HG03064 (cell line): ENCODE measurements around the gene MAEA.
"Not testable (repeated sequence)": the region's sequence is repeated elsewhere in the genome, so short reads cannot be mapped to it uniquely, and the experiment has no call there.

Source experiments
- ATAC-seq: cut with Tn5 transposase; IDR thresholded peaks from one replicate; pipeline ENCODE4 v1.9.1; 2021; ENCODE audit warnings: low read depth; ENCODE audit not compliant: unreplicated experiment

Gene MAEA

DNA sequence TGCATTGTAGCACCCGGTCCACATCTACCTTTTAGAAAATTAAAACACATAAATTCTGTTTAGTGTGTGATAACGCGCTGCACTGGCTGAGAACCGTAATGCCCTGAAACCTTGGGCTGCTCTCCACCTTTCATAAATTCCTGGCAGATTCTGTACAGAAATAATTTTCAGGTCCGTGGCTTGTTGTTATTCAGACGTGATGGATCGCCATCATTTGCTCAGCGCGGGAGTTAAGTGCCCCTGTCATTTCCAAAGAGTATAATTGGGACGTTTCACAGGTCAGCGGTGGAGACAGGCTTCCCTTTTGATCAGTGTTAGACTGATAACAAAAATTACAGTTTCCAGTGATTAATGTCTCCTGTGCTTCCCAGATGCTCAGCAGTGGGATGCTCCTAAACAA, 73.8 kb downstream of the MAEA start:
- ATAC-seq, result no peak

DNA sequence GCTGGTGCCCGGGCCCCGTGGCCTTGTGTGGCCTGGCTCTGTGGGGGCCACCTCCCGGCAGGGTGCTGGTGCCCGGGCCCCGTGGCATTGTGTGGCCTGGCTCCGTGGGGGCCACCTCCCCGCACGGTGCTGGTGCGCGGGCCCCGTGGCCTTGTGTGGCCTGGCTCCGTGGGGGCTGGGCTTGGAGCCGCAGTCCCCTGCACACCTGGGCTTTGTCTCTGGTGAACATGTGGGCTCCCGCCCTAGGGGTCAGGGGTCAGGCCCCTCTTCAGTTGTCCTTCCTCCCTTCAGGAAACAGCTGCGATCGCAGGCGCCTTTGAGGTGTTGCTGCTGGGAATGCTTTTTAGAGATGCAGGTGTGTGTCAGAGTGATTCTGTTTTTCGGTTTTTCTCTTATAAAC, 74.5 kb downstream of the MAEA start:
- no peak for ATAC-seq

DNA sequence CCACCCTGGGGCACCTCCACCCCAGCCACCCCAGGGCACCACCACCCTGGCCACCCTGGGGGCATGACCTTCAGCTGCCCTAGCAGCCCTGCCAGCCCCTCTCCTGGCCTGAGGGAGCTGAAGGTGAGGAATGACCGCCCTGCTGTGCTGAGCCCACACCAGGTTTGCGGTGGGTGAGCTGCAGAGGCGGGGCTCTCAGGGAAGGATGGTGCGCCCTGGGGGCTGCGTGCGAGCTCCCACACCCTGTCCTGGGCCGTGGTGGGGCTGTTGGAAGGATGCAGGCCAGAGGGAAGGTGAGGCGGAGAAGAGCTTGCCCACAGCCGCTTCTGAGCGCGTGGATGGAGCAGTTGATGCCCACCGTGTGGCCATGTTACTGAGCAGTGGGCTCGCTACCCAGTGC, 75.1 kb downstream of the MAEA start:
- no peak for ATAC-seq

DNA sequence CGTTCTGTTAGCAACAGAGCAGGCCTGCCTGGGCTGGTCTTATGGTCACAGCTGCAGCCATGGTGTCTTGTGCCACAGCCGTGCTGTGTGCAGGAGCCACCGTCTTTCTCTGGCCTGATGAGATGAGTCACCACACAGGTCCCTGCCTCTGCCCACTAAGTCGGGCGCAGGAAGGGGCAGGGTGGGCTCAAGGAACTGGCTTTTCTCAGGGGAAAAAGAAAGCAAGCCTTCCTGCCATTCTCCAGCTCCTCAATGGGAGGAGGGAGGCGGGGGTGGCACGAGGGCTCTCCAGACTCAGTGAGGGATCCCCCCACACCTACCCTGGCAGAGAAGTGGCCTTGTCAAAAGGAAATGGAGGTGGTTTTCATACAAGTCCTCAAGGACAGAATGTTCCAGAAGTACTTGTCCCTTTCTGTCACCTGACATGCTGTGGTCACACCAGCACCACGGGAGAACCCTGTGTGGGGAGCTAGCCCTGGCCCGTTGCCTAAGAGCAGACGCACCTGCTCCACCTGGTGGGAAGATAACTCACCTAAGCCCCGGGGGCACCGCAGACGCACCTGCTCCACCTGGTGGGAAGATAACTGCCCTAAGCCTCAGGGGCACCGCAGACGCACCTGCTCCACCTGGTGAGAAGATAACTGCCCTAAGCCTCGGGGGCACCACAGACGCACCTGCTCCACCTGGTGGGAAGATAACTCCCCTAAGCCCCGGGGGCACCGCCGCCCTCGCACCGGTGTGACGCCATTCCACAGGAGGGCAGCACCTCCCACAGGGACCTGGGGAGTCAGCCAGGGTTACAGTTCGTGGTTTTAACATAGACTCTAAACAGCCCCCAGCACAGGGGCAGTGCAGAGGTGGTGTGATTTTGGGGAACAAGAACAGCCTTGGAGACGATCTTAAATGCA, 75.8 kb downstream of the MAEA start:
- no peak for ATAC-seq

DNA sequence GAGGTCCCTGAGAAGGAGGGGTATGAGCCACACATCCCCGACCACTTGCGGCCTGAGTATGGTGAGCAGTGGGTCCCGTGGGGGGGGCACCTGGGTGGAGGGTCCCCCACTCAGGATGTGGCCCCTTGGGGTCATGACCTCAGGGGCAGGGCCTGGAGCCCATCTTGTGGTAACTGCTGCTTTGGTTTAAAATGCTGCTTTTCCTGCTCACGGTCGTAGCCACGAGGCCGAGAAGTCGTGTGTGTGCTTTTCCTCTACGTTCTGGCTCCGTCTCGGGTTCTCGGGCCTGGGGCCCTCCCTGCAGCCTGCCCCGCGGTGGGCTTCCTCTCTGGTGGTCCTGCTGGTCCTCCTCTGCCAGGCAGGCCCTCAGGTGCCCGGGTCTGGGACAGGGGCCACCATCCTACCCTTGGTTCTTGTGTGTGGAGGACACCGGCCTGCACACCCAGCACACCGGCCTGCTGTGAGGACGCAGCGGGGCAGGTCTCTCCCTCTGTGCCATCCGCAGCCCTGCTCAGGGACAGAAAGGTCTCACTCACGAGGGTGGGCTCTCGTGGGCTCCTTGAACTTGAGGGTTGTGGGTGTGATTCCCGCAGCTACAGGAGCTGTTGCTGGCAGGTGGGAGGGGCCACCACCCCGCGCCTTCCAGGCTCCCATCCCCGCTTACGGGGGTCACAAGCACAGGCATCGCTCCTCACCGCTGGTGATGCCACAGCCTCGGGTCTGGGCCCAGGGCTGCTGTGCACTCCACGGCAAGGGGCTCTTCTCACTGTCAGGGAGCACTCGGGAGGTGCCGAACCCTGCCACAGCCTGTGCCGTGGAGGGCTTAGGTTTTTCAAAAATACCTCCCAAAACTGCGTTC, 76.9 kb downstream of the MAEA start:
- no peak for ATAC-seq

DNA sequence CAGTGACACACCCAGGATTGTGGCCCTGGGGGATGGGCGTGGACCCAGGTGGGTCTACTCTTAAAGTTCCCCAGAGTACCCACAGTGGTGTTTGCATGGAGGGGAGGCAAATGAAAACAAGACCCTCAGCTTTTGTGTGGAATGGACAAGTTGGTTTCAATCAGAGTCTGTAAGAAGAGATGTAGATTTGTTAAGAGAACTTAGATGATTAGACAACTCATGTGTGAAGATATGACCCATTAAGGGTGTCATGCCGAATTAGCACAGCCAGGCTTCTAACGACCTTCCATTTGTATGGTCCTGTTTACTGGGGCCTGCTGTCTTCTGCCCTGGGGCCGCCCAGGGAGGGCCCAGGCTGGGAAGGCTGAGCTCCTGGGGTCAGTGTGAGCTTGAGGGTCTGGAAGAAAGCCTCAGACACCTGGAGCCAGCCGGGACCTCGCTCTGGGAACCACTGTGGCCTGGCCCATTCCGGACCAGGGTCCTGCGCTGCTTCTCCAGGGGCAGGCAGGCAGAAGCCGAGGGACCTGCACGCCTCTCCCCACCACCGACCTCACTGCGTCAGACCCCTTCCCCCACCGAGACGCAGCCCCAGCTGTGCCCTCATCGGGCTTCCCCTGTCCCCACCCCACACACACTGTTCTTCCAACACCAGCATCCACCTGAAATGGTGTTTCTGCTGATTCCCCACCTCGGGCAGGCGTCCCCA, 77.7 kb downstream of the MAEA start:
- ATAC-seq, result no peak

DNA sequence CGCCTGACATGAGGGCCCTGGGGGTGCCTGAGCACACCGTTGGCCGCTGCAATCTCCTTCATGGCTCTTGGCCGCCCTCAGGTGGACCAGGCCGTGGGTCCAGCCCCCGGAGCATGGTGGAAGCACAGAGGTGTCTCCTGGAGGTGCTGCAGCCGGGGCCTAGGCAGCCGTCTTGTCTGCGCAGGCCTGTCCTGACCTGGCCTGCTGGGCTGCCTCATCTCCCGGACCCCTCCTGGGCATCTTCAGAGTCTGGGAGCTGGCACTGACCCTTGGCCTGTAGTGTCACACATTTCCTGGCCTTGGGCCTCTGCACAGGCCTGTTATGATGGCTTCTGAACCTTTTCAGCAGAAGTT, 78.2 kb downstream of the MAEA start:
- ATAC-seq, result no peak

DNA sequence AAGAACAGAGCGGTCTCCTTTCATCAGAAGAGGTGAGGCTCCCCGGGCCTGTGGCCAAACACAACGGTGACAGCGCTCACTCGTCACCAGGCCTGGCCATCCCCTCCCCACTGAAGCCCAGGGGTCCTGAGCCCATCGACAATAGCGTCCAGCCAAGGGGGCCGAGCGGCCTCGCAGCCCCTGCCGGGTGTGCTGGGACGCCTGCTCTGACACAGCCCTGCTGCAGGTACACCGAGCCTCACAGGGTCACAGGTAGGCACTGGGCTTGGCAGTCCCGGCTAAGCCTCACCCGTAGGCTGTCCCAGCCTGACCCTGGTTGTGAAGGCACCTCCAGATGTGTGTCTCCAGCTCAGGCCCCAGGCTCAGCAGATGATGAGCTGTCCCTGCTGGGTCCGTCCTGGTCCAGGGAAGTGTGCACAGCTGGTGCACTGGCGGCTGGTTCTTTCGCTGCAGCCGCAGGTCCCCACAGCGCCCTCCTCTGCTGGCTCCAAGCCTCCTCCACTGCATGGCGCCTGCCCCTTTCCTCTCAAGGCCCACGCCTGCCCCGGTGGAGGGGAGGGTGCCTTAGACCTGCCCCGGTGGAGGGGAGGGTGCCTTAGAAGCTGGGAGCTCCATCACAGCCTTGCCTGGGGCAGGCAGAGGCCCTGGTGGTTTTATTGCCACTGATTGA, 78.9 kb downstream of the MAEA start:
- no peak for ATAC-seq

DNA sequence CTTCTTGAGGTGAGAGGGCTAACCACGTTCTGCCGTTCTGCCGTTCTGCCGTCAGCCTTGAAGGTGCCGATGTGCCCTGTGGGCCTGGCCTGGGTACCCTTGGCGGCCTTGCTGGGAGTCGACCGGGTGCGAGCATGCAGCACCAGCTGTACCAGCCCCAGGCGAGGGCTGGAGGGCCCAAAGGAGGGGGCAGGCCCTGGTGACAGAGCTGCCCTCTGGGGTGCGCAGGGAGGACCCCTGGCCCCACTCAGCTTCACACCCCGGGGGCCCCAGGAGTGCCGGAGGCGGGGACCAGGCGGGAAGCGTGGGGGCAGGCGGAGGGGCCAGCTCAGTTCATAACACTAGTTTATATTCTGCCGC, 79.4 kb downstream of the MAEA start:
- ATAC-seq, result no peak

DNA sequence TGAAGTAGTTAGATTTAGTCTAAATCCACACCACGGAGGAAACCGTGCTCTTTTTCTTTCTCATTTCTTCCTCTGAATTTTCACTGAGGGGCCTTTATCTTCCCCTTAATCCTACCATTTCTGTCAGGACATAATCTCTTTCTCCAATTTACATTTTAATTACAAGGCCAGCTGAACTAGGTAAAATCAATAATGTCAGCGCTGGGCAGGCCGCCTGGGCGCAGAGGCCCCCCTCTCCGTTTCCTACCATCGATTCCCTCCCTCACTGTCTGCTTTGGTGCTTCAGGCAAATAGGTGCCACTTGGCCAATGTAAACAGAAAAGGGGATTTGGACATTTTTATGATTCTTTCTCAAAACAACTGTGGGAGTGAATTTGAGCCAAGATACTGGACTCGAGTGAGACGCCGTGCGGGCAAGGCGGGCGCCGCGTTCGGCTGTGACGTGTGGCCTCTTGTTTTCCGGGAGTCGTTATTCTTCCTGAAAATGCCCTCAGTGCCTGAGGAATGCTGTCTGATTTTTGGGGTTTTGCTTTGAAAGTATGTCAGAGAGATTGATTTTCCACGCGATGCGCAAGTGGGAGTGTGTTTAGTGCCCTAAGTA, 79.9 kb downstream of the MAEA start:
- ATAC-seq, result no peak

DNA sequence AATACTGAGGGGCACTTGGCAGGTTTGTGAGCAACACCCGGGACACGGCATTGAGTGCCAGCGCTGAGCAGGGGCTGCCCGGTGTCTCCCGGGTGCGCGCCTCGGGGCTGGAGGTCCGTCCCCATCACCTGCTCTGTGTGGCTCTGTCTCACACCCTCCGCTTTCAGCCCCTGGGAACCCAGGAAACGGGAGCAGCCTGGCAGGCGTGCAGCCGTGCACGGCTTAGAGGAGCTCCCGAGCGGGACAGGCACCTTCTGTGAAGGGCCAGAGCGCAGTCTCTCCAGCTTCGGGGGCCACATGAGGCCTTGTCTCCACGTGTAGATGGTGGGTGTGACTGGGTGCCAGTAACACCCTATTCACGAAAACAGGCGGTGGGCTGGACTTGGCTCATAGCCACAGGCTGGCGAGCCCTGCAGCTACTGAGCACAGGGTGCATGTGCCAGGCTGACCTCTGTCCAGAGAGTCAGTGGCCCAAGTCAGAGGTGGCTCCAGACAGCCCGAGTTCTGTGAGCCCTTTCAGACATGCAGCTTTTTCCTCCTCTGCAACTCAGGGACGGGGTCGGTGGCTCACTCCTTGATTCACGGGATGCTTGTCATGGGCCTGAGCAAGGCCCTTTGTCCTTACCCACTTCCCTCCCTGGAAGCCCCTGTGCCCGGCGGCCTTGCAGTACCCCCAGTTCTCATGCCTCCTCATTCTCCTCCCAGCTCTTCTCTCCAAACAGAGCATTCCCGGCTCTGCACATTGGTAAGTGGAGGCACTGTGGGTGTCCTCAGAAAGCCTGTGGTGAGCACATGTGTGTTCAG, 80.8 kb downstream of the MAEA start:
- ATAC-seq, result no peak

DNA sequence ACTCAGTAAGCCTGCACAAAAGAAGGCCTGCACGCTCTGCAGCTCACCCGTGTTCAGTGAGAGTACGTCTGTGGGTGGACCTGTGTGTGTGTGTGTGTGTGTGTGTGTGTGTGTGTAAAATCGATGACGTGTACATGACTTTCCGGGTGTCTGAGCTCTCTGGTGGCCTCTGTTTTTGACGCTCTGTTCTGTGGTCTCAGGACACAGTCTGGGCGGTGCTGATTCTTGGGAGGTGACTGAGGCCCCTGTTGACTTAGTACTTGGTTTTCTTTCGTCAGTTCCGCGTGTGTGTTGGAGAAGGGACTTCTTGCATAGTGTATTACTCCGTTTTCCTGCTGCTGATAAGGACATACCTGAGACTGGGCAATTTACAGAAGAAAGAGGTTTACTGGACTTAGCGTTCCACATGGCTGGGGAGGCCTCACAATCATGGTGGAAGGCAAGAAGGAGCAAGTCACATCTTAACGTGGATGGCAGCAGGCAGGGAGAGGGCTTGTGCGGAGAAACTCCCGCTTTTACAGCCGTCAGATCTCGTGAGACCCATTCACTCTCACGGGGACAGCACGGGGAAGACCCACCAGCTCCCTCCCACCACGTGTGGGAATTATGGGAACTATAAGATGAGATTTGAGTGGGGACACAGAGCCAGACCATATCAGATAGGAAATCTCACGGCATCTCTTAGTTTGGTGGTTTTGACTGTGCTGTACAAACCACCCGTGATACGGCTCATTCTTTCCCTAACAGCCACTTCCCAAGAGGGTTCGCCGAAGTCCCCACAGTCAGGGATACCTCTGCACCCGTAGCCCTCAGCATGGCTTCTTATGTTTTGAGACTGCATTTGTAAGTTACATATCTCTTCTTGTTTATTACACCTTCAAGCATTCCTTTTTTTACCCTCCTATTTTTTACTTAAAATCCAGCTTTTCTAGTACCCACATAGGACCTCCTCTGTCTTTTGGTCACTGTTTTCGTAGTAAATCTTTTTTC, 81.8 kb downstream of the MAEA start:
- no peak for ATAC-seq

DNA sequence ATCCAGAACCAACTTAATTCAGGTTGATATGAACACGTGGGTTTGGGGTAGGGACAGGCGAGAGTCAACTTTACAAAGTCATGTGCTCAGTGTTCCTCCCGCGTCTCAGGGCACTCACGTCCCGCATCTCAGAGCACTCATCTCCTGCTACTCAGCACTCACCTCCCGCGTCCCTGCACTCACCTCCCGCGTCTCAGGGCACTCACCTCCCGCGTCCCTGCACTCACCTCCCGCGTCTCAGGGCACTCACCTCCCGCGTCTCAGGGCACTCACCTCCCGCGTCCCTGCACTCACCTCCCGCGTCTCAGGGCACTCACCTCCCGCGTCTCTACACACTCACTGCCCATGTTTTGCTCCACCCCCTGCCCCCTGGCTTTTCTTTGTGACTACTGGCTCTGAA, 82.9 kb downstream of the MAEA start:
- not testable (repeated sequence) for ATAC-seq

DNA sequence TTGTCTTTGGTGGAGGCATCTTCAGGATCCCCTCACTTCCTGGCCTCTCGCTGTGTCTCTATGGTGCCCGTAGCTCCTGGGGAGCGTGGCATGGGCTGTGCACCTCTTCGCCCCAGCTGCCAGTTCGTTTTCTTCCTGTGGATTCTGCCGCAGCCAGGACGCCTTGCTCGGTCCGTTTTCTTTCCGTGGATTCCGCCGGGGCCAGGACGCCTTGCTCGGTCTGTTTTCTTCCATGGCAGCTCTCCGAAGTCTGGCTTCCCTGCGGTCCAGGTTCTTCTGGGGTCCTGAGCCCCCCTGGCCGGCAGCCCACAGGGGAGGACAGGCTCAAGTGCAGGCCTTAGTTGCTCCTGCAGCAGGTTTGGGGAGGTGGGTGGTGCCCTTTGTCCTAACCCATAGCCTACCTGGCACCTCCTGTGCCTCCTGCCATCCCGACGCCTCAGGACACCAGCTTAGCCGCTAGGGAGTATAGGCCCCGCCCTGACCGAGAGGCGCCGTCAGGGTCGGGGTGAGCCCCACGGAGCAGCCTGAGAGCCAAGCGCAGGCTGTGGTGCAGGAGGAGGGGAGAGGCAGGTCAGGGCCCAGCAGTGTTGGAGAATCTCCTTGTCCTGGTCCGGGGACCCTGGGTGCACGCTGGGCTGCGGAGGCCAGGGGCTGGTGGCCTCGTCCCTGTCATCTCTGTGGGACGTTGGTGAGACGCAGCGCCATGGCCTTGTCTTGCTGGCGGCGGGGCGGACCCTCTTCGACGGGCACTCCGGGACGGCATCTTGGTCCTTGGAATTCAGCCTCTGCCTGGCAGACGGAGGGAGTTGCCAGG, 84.4 kb downstream of the MAEA start:
- no peak for ATAC-seq

DNA sequence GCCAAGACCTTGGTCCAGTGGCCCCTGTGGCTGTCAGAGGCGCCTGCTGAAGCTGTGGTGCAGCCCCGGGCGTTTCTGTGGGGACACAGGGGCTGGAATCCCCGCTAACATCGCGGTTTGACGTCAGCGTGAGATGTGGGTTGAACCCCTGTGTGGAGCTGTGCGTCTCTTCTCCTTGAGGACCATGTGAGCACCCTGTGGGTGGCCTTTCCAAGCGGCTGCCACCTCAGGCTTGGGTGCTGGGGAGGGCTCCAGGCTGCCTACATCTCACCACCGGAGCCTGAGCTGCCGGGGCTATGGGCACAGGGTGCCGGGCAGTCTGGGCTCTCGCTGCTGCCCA, 85.0 kb downstream of the MAEA start:
- no peak for ATAC-seq

DNA sequence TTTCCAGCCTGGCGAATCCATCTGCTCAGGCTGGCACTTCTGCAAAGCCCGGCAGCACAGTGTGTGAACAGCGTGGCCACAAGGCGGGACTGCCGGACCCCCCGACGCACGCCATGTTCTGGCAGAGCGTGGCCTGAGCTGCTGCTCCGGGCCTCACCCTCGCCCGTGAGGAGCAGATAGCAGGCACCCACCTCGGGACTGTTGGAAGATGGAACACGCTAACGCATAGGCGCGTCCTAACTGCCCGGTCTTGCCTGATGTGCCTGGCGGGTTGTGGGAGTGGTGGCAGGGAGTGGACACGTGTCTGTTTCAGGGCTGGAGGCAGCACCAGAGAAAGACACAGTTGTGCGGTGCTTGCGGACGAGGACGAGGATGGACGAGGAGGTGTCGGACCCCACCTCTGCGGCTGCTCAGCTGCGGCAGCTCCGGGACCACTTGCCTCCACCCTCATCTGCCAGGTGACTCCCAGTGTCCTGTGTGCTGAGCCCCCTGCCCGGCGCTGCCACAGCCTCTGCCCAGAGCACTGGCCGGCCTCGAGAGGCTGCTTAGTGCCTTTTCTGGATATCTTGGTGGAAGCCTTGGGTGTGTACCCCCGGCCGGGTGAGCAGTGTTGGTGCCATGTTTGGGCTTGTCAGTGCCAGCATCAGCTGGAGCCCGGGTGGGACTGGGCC, 85.5 kb downstream of the MAEA start:
- ATAC-seq, result no peak

DNA sequence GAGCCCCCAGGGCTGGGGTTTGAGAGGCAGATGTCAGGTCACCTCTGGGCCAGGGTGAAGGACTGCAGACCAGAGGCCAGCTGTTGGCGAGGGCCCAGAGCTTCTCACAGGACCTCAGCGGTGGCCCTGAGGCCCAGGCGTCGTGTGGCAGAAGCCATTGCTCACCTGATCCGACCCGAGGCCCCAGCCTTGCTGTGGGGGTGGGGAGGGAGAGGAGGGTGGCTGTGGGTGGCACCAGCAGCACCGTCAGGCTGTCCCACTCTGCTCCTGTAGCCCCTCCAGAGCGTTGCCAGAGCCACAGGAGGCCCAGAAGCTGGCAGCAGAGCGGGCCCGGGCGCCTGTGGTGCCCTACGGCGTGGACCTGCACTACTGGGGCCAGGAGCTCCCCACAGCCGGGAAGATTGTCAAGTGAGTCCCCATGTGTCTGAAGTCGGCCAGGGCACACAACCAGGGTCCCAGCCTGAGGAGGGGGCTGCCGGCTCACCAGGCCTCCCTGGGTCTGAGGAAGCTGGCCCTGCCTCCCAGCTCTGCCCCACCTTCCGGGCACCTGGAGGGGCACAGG, 86.2 kb downstream of the MAEA start:
- ATAC-seq, result no peak
